SK-N-SH (cell line): Measurements from ENCODE around the gene CUEDC1.

Source experiments
- CTCF ChIP-seq: fragments of 200-600 bp; sonication (generic); IDR thresholded peaks from 2 replicates; pipeline ENCODE4 v1.6.1; 2017; ENCODE audit warnings: antibody characterized with exemption, mild to moderate bottlenecking, moderate library complexity
- EP300 ChIP-seq, 2 experiments: IDR thresholded peaks; 2 replicates each; pipeline versions ENCODE4 v1.4.0 to v1.6.1; 2012; ENCODE audit warnings: borderline replicate concordance in 1 of 2, low read depth in 1 of 2, low read length in 1 of 2
- FOSL2 ChIP-seq: IDR thresholded peaks from 2 replicates; pipeline ENCODE4 v1.4.0; 2012; ENCODE audit warnings: low read depth, mild to moderate bottlenecking, moderate library complexity, borderline replicate concordance
- FOXM1 ChIP-seq: IDR thresholded peaks from 2 replicates; pipeline ENCODE4 v1.4.0; 2012; ENCODE audit warnings: low read depth, mild to moderate bottlenecking
- GABPA ChIP-seq: IDR thresholded peaks from 2 replicates; pipeline ENCODE4 v1.4.0; 2012; ENCODE audit warnings: low read depth, mild to moderate bottlenecking
- MEF2A ChIP-seq: IDR thresholded peaks from 2 replicates; pipeline ENCODE4 v1.4.0; 2012; ENCODE audit warnings: low read depth, borderline replicate concordance
- POLR2AphosphoS5 ChIP-seq: IDR thresholded peaks from 2 replicates; pipeline ENCODE4 v1.6.1; 2012; ENCODE audit warnings: low read depth, low read length
- REST ChIP-seq: IDR thresholded peaks from 2 replicates; pipeline ENCODE4 v1.6.1; 2012; ENCODE audit warnings: mild to moderate bottlenecking, low read depth, low read length, moderate library complexity
- RFX5 ChIP-seq: IDR thresholded peaks from 2 replicates; pipeline ENCODE4 v1.6.1; 2012; ENCODE audit warnings: mild to moderate bottlenecking, improper control_type of control experiment, low read length
- TCF12 ChIP-seq: IDR thresholded peaks from 2 replicates; pipeline ENCODE4 v1.4.0; 2012
- USF2 ChIP-seq: fragments of 150-350 bp; IDR thresholded peaks from 2 replicates; pipeline ENCODE4 v1.6.1; 2017; ENCODE audit warnings: antibody characterized with exemption, low read length, low read depth, borderline replicate concordance
- ZBTB33 ChIP-seq: IDR thresholded peaks from 2 replicates; pipeline ENCODE4 v1.4.0; 2012; ENCODE audit warnings: low read depth, borderline replicate concordance

- TF ChIP-seq CTCF (no peak), GABPA (no peak), FOXM1 (no peak), TCF12 (no peak), POLR2AphosphoS5 (no peak), ZBTB33 (no peak), EP300 (IDR thresholded peaks at IDR 0.05; ENCODE audit: borderline replicate concordance in 1 of 2, low read depth in 1 of 2, low read length in 1 of 2) (no peak), RFX5 (no peak), FOSL2 (no peak), USF2 (no peak), REST (no peak), MEF2A (no peak)
These were observed 39.7 kb downstream of the CUEDC1 start for GRCh38 chr17:57915544-57915943.
